Measurements from ENCODE around the gene FAM98B.
"Not testable (repeated sequence)": the region's sequence is repeated elsewhere in the genome, so short reads cannot be mapped to it uniquely, and the experiment has no call there.

FAM98B gene

GRCh38 chr15:38453971-38454695 lies at the start of gene FAM98B:
Gene FAM98B, plus strand, starts transcription at chr15:38454127. Its CDS starts 35 bp downstream, at chr15:38454162.
- DNase-seq (ENCODE audit: low read depth): peak; percentile 88

DNA sequence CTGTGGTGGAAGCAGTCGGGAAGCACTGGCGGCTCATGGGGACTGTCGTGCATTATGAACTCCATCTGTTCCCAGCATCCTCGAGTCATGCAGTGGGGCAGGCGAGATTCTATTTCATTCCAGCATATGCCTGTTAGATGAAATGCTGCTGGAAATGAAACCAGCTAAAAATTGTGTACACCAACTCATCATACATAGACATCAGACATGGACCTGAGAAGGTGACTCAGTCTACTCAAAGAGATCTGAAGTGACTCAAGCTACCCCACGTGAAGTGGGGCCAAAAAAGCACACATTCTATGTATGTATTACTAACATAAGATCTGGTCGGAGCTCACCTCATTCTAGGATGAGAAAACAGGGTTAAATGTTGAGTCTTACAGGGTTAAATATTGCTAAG lies 47.5 kb upstream of the FAM98B start:
- no peak for DNase-seq (ENCODE audit: low read depth)

DNA sequence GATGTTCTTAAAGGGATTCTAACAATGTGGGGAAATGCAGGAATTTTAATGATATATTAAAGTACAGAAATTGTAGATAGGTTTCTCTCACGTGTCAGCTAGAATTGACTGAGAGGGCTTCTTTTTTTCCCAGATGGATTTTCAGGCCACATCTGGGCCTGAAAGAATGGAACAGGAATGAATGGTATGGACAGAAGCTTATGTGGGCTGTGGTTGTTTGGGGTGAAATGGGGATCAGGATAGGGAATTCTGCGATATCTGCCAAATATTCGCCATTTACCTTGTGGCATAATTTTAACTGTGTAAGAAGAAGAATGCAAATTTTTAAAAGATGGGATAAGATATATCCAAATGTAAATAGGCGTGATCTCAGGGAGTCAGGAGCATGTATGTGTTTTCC lies 45.4 kb upstream of the FAM98B start:
- no peak for DNase-seq (ENCODE audit: low read depth)

- DNase-seq (ENCODE audit: low read depth): no peak
Measured at GRCh38 chr15:38411902-38412301, 42.0 kb upstream of the FAM98B start.

- no peak for DNase-seq (ENCODE audit: low read depth)
Measured at GRCh38 chr15:38412466-38412865, 41.5 kb upstream of the FAM98B start.

DNA sequence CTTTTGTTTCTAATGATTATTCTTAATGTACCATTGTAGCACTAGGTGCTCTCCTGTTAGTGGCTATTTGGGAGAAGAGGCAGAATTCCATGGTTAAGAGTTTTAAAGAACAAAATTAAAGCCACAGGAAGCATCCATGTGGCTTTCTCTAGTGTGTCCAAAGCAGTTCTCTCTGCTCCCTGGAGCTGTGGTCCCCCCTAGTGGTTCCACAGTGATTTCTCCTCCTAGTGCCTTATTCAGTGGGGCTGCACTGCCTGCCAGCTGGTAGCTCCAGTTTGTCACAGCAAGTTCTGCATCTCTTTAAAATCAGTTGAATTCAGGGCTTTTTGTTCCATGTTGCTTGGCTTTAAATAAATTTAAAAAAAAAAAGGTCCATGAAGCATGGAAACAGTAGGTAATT lies 39.6 kb upstream of the FAM98B start:
- no peak for DNase-seq (ENCODE audit: low read depth)

- DNase-seq (ENCODE audit: low read depth): no peak
Measured at GRCh38 chr15:38421069-38421690, 32.7 kb upstream of the FAM98B start.

DNA sequence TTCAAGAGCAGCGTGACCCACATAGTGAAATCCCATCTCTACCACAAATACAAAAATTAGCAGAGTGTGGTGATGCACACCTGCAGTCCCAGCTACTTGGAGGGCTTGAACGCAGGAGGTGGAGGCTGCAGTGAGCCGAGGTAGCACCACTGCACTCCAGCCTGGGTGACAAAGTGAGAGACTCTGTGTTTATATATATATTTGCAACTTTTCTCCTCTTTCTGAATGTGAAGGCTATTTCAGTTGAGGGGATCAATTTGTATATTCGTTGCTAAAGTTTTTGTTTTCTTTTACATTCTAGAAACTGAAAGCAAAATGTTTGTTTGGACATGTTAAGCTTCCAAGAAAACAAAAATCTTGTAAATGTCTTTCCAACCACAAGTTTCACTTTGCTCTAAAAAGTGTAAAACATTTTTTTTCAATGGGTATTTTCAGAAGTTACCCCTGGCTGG lies 29.8 kb upstream of the FAM98B start:
- DNase-seq (ENCODE audit: low read depth): no peak

- no peak for DNase-seq (ENCODE audit: low read depth)
Measured at GRCh38 chr15:38425269-38425668, 28.7 kb upstream of the FAM98B start.

GRCh38 chr15:38427380-38427779 lies 26.5 kb upstream of the FAM98B start:
- no peak for DNase-seq (ENCODE audit: low read depth)

GRCh38 chr15:38430106-38430760 lies 23.7 kb upstream of the FAM98B start:
- no peak for DNase-seq (ENCODE audit: low read depth)

GRCh38 chr15:38436993-38437392 lies 16.9 kb upstream of the FAM98B start:
- DNase-seq (ENCODE audit: low read depth): no peak

- not testable (repeated sequence) for DNase-seq (ENCODE audit: low read depth)
Measured at GRCh38 chr15:38437603-38438002, 16.3 kb upstream of the FAM98B start.

GRCh38 chr15:38438031-38438986 lies 15.6 kb upstream of the FAM98B start:
- no peak for DNase-seq (ENCODE audit: low read depth)

DNA sequence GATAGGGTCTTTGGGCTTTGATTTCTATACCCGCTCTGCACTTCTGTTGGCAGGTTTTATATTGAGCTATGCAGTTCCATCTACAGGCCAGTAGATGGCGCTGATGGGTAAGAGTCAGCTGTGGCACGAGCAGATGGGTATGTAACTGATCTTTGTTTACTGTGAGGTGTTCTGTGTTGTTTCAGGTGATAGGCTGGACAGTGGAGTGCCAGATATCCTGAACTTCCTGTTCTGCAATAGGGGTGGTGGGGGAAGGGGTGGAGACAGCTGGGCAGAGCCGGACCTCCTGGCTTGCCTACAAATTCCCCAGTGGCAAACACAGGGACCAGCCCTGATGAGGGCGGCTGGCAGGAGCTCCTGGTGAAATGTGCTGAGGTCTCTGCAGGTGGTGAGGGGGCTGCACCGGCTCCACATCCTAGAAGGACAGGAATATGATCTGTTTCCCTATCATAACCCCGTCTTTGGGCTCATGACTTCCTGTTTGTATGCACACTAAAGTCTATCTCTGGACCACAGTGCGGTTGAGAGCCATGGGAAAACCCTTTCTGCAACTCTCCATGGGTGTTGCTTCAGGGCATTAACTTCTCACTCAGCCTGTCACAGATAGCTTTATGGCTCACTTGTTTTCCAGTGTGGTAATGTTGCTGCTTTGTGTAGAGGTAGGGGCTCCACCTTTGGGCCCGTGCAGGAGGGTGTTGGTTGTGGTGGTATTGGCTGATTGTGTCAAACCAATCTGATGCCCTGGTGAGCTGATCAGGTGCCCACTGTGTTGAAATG lies 13.4 kb upstream of the FAM98B start:
- DNase-seq (ENCODE audit: low read depth): no peak

DNA sequence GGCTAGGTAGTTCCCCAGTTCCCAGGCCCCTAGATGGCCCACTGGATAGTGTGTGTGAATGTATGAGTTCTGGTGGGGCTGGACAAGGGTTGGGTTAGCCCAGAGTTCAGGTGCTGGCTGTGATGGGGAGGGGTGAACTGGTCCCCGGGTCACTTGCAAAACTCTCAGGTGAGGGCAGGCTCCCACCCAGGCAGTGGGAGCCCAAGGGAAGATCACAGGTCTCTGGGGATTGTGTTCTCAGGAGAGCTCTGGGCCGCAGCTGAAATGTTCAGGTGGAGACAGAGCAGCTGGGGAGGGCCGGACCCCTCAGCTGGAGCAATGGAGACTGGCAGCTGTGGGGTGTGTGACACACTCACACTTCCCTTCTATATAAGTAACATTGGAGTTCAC lies 12.8 kb upstream of the FAM98B start:
- DNase-seq (ENCODE audit: low read depth): no peak

DNA sequence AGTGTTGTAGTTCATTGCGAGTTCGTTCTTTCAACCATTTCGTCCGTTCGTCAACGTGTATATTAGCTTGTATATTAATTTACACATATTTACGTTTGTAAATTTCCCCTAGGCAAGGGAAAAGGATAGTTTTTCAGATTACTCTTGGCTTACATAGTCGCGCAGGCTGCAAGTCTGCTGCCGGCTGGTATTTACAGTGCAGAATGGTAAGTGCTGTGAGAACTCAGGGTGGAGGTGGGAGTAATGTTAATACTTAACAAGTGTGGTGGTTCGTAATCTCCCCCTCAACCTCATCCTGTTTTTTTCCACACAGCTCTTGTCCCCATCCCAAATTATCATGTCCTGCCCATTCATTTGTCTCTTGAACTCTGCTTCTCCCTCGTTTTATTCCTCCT lies 766 bp downstream of the FAM98B start:
- DNase-seq (ENCODE audit: low read depth): no peak

- no peak for DNase-seq (ENCODE audit: low read depth)
Measured at GRCh38 chr15:38455092-38455491, 1.2 kb downstream of the FAM98B start.

- no peak for DNase-seq (ENCODE audit: low read depth)
Measured at GRCh38 chr15:38458646-38459045, 4.7 kb downstream of the FAM98B start.

DNA sequence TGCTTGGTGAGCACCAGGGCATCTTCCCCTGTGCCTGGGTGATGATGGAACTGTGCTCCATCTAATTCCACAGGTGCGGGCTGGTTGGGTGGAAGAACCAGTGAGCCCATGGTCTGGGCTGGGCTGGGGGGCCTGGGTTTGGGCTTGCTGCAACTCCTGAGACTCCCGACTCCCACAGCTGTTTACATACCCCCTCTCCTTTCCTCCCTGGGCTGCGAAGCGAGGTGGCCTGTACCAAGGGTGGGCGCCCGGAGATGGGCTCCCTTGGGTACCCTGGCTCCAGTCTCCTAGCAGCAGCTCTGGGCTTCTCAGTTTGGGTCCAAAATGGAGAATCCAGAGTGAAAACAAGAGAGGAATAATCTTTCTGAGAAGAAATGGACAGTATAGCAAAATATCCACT lies 5.6 kb downstream of the FAM98B start:
- no peak for DNase-seq (ENCODE audit: low read depth)

GRCh38 chr15:38460543-38460942 lies 6.6 kb downstream of the FAM98B start:
- DNase-seq (ENCODE audit: low read depth): no peak
